Mononuclear cell (primary cell): Measurements from ENCODE around the gene KRTAP15-1. TPM values are rescaled to one million over a fixed set of nuclear protein-coding genes. Genes with fewer than 3 reads are reported as not detected.

Experiments
- H3K27me3 ChIP-seq: 2 replicates; pipeline ENCODE4 v1.6.0; 2011; ENCODE audit warnings: low read length, control low read depth; ENCODE audit not compliant: insufficient read depth
- H3K4me1 ChIP-seq: 2 replicates; pipeline ENCODE4 v1.5.1; 2011; ENCODE audit warnings: mild to moderate bottlenecking, low read length, control low read depth; ENCODE audit not compliant: insufficient read depth
- H3K4me3 ChIP-seq: 2 replicates; pipeline ENCODE4 v1.5.1; 2011; ENCODE audit warnings: mild to moderate bottlenecking, low read length, moderate library complexity
- H3K9me3 ChIP-seq: 2 replicates; pipeline ENCODE4 v1.5.1; 2011; ENCODE audit warnings: low read depth, mild to moderate bottlenecking, control low read depth, low read length
- total RNA-seq: library from RNA; depleted of rRNA; stranded (reverse); fragments of >200 nt; gene quantifications from one replicate; pipeline ENCODE4 v1.2.3, GENCODE V29; 2012

KRTAP15-1 gene
- total RNA-seq, 1 donor = not detected

DNA sequence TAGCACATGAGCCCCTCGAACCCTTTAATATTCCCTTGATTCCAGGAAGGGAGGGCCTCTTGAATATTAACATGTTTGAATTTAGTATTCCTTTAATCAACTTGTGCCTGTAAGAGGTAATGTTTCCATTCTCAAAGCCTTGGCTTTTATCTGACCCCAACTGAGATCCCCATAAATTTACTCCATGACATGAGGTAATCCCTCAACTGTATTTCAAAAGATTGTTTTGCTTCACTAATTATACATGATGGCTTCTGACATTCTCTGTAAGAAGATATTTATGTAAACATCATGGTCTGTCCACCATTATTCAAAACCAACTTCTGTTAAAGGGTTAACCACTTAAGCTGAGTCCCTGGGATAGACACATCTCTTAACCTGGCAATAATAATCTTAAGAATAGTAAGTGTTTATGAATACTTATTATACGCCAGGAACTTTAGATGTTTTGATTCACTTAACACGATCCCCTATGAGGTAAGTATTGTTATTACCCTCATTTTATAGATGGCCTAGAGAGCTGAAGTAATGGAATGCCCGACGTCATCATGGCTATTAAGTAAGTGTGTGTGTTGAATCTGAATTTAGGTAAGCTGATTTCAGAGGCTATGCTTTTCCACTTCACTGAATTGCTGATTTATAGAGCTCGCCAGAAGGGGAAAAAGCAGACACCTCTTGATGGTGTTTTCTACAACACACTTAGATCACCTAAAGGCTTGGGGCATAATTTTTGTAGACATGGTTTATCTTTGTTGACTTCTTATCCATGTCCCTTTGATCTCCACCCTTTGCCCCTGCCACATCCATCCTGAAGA lies 29.0 kb downstream of the KRTAP15-1 start:
- H3K9me3 ChIP-seq = no peaks in the 10 kb centered on the region

DNA sequence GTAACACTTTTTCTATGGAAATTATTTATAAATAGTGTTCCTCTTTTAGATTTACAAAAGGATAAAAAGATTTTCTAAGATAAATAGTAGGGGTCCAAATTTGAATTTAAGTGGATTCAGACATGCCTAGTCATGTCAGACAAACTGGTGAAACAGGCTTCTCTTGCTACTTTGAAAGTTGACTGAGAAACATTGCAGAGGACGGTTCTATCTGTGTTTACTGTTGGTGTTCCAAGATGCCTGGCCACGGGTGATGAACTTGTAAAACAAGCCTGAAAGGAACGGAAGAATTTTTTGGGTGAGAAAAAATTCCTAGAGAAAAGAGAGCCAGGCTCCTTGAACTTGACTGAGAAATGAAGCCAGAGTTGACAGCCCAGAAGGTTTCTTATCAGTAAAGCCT lies 37.9 kb downstream of the KRTAP15-1 start:
- Histone ChIP-seq H3K27me3 (no peaks in the 10 kb centered on the region), H3K4me3 (no peak overlapping the region), H3K4me1 (no peaks in the 10 kb centered on the region), H3K9me3 (no peaks in the 10 kb centered on the region)

More for the DNA sequence above, 29.0 kb downstream of the KRTAP15-1 start:
- Histone ChIP-seq H3K4me3 (no peak overlapping the region), H3K4me1 (no peaks in the 10 kb centered on the region), H3K27me3 (no peaks in the 10 kb centered on the region)

DNA sequence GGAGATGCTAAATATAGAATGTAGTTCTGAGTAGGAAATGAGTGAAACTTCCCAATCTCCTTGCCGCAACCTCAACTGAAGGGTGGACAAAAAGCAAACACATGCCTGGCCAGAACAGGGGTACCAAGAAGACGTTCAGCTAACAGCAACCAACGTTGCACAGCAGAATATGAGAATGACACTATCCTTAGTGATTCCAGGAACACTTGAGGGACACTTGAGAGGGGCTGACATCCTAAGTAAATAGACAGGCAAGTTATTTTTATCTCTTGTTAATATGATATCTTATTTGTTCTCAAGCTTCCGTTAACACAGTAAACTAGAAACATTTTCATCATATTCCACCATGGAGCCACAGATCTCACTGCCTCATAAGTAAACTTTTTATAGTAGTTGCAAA lies 39.2 kb downstream of the KRTAP15-1 start:
- Histone ChIP-seq H3K4me3 (no peak overlapping the region), H3K9me3 (no peaks in the 10 kb centered on the region), H3K4me1 (no peaks in the 10 kb centered on the region), H3K27me3 (no peaks in the 10 kb centered on the region)

DNA sequence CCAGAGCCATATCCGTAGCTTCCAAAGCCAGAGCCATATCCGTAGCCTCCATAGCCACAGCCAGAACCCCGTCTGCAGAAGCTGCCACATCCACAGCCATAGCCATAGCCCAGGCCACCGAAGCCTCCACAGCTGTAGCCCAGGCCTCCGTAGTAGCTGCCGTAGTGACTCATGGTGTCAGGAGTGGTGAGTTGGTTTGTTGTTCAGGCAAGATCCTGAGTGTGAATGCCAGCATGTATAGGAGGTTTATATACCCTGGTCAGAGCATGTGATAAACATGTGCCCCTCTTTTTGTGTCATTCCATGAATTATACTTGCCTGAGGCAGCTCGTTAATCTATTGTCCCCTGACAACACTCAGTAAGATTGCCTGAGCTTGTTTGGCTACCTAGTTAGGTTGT lies 40.1 kb downstream of the KRTAP15-1 start, which contains the start of gene KRTAP19-1:
KRTAP19-1 (minus strand) TSS at position 223 of the 400 bp plus-strand sequence; CDS start at position 173, 50 bp downstream.
- Histone ChIP-seq H3K27me3 (no peaks in the 10 kb centered on the region), H3K9me3 (no peaks in the 10 kb centered on the region), H3K4me1 (no peaks in the 10 kb centered on the region), H3K4me3 (no peak within 1 kb of the TSS)

DNA sequence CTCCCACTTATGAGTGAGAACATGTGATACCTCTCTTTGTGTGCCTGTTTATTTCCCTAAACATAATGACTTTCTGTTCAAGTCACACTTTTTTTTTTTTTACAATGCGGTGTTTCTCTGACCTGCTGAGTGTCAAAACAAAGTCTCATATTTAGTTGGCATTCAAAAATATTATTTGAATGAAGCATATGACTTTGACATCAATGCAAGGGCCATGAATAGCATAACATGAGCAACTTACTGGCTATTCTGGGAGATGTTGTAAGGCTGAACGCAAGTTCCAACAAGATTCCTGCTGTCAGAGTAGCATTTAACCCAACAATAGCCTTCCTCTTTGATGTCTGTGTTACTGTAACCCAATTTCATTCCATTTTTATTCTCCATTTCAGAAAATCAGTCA lies 42.1 kb downstream of the KRTAP15-1 start:
- no peaks in the 10 kb centered on the region for H3K27me3 ChIP-seq
- no peaks in the 10 kb centered on the region for H3K9me3 ChIP-seq
- no peaks in the 10 kb centered on the region for H3K4me1 ChIP-seq
- H3K4me3 ChIP-seq = no peak overlapping the region

DNA sequence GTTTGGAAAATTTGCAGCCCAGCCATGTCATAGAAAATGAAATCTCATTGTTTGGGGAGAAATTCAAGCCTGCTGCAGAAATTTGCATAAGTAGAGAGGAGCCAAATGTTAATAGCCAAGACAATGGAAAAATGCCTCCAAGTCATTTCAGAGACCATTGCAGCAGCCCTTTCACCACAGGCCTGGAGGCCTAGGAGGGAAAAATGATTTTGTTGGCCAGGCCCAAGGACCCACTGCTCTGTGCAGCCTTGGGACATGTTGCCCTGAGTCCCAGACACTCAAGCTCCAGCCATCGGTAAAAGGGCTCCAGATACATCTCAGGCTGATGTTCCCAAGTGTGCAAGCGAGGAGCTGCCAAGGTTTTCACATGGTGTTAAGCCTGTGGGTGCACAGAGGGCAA lies 46.1 kb downstream of the KRTAP15-1 start:
- H3K27me3 ChIP-seq = no peaks in the 10 kb centered on the region
- H3K9me3 ChIP-seq = no peaks in the 10 kb centered on the region
- H3K4me3 ChIP-seq = no peak overlapping the region
- no peaks in the 10 kb centered on the region for H3K4me1 ChIP-seq

DNA sequence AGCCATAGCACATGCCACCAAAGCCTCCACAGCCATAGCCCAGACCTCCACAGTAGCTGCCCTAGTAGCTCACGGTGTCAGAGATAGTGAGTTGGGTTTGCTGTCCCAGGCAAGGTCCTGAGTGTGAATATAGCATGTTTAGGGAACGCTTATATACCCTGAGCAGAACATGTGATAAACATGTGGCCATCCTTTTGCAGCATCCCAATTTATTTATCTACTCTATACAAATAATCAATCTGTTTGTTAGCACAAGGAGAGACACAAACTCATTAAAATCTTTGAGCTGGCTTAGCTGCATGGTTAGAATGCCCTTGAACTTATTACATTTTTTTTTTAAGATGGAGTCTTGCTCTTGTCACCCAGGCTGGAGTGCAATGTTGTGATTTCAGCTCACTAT lies 47.3 kb downstream of the KRTAP15-1 start, which contains the start of gene KRTAP19-2:
KRTAP19-2 (minus strand) TSS at position 101 of the 400 bp plus-strand sequence; CDS start at position 13, 88 bp downstream.
- no peak within 1 kb of the TSS for H3K4me3 ChIP-seq
- no peaks in the 10 kb centered on the region for H3K4me1 ChIP-seq
- no peaks in the 10 kb centered on the region for H3K27me3 ChIP-seq
- no peaks in the 10 kb centered on the region for H3K9me3 ChIP-seq

Other genes starting within 250 kb of the KRTAP15-1 start
- not detected for gene CLDN8, start 224.2 kb upstream of the KRTAP15-1 start, total RNA-seq
- not detected for gene KRTAP24-1, start 157.3 kb upstream of the KRTAP15-1 start, total RNA-seq
- not detected for gene KRTAP25-1, start 150.8 kb upstream of the KRTAP15-1 start, total RNA-seq
- gene KRTAP26-1, start 120.0 kb upstream of the KRTAP15-1 start, total RNA-seq = not detected
- not detected for gene KRTAP27-1, start 102.6 kb upstream of the KRTAP15-1 start, total RNA-seq
- not detected for gene KRTAP23-1, start 91.7 kb upstream of the KRTAP15-1 start, total RNA-seq
- not detected for gene KRTAP13-2, start 68.0 kb upstream of the KRTAP15-1 start, total RNA-seq
- gene KRTAP13-1, start 44.2 kb upstream of the KRTAP15-1 start, total RNA-seq = not detected
- gene KRTAP13-3, start 14.3 kb upstream of the KRTAP15-1 start, total RNA-seq = not detected
- gene KRTAP13-4, start 10.1 kb upstream of the KRTAP15-1 start, total RNA-seq = not detected
- not detected for gene KRTAP19-1, start 40.1 kb downstream of the KRTAP15-1 start, total RNA-seq
- not detected for gene KRTAP19-2, start 47.2 kb downstream of the KRTAP15-1 start, total RNA-seq
- not detected for gene KRTAP19-3, start 51.7 kb downstream of the KRTAP15-1 start, total RNA-seq
- not detected for gene KRTAP19-4, start 56.9 kb downstream of the KRTAP15-1 start, total RNA-seq
- gene KRTAP19-5, start 61.9 kb downstream of the KRTAP15-1 start, total RNA-seq = not detected
- not detected for gene KRTAP19-6, start 101.6 kb downstream of the KRTAP15-1 start, total RNA-seq
- gene KRTAP19-7, start 121.0 kb downstream of the KRTAP15-1 start, total RNA-seq = not detected
- not detected for gene KRTAP22-2, start 150.1 kb downstream of the KRTAP15-1 start, total RNA-seq
- gene KRTAP6-3, start 152.2 kb downstream of the KRTAP15-1 start, total RNA-seq = not detected
- not detected for gene KRTAP6-2, start 158.6 kb downstream of the KRTAP15-1 start, total RNA-seq
- gene KRTAP22-1, start 160.8 kb downstream of the KRTAP15-1 start, total RNA-seq = not detected
- gene KRTAP6-1, start 173.7 kb downstream of the KRTAP15-1 start, total RNA-seq = not detected
- gene KRTAP20-1, start 176.2 kb downstream of the KRTAP15-1 start, total RNA-seq = not detected
- not detected for gene KRTAP20-4, start 180.4 kb downstream of the KRTAP15-1 start, total RNA-seq
- not detected for gene KRTAP20-2, start 194.9 kb downstream of the KRTAP15-1 start, total RNA-seq
- not detected for gene KRTAP20-3, start 202.6 kb downstream of the KRTAP15-1 start, total RNA-seq